Hypothalamus (tissue), 51 donors: Measurements from ENCODE around the gene RENBP.

Experiments used
- DNase-seq, 51 donors: peaks; one replicate each; lab custom pipeline; 2025; lab: John Stamatoyannopoulos, UW

RENBP gene

DNA sequence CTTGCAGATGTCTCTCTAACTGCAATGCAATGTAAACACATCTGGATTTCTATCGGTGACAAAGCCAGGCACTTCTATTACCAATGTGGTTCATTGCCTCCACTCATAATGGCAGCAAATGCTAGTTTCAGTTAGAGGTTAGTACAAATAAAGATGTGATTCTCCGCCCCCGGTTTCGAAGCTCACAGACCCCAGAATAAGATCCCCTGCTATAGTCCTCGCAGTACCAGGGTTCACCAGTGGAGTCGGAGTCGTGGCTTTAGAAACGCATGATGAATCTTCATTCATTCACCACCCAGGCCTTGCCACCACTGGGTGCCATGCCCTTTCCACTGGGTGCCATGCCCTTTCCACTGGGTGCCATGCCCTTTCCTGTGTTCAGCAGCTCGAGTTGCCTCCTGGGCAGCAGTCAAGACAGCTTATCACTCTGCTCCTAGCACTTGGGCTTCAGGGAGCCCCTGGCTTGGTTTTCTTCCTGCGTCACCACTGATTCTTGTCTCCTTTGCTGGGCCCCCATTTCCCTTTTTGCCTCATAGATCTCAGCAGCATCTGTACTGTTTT, 6.1 kb downstream of the RENBP start:
- DNase-seq: no peak

DNA sequence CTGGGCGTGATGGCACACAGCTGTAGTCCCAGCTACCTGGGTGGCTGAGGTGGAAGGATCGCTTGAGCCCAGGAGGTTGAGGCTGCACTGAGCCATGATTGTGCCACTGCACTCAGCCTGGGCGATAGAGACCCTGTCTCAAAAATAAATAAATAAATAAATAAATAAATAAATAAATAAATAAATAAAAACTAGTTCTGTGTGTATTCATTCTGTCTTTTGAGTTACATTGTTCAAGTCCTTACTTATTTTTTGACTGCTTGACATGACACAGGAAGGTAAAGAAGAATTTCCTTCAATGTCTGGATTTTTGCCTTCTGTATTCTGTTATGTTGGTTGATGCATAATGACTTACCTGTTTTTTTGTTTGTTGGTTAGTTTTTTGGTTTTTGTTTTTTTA, 7.4 kb downstream of the RENBP start:
- DNase-seq: no peak

DNA sequence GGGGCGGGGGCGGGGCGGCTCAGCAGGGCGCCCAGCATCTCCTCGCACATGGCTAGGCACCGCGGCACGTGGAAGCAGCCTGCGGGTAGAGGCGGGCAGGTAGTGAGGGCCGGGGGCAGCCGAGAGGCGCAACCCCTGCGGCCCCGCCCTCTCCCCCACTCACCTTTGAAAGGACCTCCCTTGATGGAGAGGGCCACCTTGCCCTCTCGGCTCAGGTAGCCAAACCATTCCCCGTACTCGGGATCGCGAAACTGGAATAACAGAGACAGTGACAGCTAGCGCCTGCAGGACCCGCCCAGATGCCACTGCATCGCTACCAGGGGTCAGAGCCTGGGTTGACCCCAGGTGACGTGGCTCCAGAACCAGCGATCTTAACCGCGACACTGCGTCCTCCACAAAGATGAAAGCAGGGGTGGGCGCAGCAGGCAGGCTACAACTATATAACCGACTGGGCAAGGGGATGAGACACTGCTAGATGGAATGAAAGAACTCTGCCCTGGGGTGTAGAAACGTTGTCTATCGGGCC, 9.1 kb downstream of the RENBP start:
- no peak for DNase-seq

DNA sequence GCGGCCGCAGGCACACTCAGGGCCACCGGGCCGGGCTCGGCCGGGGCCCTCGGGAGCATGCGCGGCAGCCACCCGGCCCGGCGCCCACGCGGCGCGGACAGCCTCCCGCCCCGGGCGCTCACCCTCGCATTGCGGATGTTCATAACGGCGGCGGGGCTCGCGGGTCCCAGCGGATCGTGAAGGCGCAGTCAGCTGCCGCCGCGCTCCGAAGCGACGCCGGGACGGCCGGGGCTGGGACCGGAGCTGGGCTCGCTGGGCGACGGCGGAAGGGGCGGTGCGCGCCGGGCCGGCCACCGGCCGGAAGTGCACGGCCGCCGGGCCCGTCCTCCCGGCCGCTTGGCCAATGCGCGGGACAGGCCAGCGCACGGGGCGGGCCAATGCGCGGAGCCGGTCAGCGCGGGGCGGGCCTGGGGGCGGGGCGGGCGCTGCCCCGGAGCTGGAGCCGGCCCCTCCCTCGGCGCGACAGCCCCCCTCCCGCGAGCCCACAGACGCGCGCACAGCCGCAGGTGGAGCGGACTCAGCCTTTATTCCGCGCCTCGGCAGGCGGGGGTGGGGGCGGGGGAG, 9.6 kb downstream of the RENBP start, which contains the start of gene NAA10:
TSS of gene NAA10 (minus strand) at position 276 of the 564 bp plus-strand sequence. CDS start at position 143, 133 bp downstream.
- DNase-seq: peak in 42 of 51 donors; percentile 5 to 79 (median 46)

DNA sequence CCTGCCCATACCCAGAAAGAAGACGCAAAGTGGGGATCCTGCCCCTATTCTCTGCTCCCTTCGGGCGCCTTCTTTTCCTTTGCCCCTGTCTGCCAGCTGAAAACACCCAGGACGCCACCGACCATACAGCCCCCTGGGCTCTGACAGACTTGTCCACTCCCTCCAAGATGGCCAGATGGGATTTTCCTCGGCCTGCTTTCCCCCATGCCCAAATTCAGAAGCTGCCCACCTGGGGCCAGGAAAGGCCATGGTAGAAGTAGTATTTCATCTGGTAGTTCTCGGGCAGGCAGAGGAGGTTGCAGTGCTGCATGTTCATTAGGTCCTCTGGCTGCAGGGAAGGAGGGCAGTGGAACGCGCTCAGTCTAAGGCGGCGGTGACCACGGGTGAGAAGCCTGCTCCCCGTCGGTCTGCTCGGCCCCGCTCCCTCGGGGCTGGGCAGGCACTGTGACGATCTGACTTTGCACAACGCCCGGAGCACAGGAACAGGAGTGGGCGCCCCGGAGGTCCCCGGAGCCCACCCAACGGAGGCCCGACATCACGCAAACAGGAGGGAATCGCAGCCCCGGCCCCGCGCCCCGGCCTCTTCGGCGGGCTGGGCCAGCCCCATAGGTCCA, 10.2 kb downstream of the RENBP start:
- no peak for DNase-seq

DNA sequence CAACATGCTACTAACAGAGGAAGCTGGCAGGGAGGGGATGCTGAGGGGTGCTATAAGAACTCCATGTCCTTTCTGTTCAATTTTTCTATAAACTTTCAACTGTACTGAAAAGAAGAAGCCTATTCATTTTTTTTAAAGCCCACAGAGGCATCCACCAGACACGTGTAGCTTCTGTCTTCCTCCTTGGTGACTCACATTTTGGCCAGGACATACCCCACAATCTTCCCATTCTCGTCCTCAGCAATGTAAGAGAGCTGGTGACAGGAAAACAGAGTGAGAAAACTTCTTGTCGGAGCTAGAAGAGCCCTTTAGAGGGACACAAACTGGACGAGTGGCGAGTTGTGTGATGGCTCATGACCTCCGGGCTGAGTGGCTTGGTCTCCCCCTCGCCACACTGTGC, 10.7 kb downstream of the RENBP start:
- no peak for DNase-seq

DNA sequence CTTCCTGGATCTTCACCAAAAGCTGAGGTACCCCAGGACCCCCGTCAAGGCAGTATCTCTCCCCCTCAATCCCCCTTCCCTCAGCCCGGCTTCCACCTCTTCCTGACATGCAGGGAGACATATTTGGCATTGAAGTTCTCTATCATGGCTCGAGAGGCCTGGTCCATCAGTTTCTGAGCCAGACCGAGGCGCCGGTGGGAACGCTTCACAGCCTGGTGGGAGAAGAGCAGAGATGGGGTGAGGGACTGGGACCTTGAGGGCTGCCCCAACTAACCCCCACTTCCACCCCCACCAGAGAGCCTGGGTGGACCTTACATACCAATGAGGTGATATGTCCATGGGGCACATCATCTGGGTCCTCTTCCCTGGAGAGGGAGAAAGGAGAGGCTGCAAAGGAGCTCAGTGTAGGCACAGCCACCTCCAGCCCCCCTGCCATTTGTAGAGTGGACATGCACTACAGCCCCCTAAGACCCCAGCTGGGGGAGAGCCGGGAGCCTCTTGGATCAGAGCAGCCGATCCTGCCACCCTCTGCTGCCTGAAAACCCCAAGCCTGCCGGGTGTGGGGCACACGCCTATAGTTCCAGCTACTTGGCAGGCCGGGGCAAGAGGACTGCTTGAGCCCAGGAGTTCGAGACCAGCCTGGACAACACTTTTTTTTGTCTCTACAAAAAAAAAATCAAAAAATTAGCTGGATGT, 12.1 kb downstream of the RENBP start:
- no peak for DNase-seq

DNA sequence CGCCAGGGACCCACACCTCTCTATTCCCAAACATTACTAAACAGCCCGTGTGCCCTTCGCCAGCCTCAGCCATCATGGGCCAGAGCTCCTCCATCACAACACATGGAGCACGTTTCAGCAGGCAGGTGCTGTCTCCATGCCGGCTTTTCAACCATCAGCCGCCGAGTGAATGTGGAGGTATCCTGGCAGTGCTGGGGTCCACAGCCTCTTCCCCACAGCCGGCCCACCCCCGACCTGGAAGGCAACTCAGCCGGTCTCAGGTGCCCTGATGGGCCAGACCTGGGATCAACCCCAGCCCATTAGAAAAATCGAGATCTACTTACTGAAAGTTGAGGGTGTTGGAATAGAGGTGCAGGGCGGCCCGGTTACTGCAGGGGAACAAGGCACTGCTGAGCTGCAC, 12.7 kb downstream of the RENBP start:
- no peak for DNase-seq

DNA sequence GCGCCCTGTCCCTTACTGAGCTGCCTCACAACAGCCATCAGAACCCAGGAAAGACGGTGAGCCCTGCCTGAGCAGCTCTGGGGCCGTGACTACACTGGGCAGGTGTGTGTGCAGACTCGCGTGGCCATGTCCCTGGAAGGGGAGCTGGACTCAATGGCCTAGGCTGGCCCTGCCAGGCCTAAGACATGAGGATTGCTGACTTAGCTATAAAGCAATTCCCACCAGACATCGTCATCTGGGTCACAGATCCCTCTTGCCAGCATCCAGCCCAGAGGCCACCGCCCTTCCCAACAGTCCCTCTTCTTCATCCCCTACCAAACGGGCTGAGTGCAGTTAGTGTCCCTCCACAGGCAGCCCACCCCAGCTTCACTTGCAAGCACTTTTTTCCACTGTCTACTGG, 13.3 kb downstream of the RENBP start:
- no peak for DNase-seq

DNA sequence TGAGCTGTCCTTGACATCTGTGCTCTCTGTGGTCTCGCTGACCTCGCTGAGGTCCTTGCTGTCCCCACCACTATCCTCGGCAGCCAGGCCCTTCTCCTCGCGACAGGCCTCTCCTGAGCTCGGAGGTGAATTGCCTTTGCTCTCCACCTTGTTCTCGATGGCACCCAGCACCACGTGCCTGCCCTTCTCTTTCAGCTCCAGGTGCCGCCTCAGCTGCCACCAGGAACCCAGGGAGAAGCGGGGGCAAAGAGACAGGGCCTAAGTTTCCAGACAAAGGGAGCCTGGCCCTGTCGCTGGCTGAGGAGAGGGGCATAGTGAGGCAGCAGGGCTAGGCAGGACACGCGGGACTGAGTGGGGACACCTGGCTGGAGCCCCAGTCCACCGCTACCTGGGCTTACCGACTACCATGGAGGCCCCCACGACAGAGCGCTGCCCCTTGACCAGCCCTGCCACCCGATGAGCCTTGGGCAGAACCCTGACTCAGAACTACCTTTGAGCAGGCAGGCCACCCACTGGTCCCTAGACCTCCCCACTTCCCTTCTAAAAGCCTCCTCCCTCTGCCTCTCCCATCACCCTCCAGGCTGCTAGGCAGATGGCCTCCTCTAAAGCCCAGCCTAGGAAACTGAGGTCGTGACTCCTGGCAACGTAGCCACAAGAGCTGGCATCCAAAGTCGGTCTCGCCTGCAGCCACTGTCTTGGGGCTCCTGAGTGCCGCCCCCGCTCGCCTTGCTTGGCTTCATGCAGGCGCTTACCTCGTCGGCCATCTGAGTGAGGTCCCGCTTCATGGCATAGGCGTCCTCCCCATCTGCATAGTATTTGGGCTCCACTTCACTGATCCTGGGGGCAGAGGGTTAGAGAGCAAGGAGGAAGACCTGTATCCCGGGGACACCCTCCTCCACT, 14.2 kb downstream of the RENBP start:
- DNase-seq: no peak

DNA sequence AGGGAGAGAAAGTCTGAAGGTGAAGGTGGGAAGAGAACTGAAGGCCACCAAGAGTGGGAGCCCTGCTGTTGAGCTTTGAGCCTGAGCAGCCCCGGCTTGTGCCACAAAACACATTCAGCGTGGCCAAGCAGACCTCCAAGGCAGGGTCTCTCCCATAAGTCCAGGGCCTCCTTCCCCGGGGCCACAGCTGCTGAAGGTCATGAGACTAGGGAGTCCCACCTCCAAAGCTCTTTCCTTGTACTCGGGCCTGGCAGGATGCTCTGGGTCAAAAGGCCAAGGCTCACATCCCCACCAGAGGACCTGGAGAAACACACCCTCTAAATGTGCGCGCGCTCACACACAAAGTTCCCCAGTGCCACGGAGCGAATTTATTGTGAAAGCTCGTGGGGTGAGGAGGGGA, 14.9 kb downstream of the RENBP start:
- no peak for DNase-seq

DNA sequence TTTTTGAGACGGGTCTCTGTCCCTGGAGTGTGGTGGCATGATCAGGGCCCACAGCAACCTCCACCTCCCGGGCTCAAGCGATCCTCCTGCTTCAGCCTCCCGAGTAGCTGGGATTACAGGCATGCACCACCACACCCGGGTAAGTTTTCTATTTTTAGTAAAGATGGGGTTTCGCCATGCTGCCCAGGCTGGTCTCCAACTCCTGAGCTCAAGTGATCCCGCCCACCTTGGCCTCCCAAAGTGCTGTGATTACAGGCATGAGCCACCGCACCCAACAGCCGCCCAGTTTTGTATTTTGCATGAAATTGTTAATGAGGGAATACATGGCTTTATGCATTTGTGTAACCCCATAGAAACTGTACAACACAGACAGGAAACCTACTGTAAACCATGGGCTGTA, 15.6 kb downstream of the RENBP start:
- DNase-seq: no peak

DNA sequence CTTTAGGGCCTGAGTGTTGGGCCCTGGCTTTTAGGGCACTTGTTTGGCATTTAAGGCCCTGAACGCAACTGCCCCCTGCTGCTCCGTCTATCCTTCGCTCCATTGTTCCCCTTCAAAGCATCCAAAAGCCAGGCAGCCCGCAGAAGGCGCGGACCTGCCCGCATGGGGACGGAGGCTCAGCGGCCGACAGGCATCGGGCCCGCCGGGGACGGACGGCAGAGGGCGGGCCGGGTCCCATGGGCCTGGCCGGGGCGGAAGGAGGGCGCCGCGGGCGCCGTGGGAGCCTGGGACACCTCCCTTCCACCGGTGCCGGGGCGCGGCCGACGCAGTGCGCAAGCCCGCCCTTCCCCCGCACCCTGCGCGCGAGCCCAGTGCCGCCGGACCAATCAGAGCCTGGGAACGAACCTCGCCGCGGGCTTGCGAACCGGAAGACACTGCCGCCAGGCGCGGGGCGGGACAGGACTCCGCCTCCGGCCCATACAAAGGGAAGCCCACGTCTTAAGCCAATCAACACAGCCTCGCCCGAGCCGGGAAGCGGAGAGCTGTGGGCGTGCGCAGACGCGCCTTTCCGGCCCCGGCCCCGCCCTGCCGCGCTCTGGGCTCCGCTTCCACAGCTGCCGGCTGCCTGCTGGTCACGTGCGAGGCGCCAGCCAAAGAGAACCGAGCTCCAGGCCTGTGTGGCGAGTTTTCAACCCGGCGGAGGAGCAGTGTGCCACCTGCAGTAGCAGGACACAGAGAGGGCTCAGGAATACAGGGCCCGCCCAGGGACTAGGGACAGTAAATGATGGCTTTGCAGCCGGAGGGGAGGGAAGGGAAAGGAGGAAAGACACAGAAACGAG, 16.3 kb downstream of the RENBP start:
- DNase-seq: peak; percentile 15 to 100 (median 90)

DNA sequence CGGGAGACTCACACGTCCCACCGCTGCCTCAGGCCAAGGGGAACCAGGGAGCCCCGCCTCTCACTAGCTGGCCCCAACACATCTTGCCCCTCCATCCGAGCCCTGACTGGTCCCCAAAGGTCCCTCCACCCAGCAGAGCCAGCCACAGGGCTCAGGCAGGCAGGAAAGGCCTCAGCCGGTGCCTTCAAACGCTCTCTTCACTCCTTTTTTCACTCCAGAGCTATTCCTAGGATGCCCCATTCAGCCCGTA, 16.8 kb downstream of the RENBP start:
- peak in 1 of 51 donors; percentile 41 for DNase-seq

DNA sequence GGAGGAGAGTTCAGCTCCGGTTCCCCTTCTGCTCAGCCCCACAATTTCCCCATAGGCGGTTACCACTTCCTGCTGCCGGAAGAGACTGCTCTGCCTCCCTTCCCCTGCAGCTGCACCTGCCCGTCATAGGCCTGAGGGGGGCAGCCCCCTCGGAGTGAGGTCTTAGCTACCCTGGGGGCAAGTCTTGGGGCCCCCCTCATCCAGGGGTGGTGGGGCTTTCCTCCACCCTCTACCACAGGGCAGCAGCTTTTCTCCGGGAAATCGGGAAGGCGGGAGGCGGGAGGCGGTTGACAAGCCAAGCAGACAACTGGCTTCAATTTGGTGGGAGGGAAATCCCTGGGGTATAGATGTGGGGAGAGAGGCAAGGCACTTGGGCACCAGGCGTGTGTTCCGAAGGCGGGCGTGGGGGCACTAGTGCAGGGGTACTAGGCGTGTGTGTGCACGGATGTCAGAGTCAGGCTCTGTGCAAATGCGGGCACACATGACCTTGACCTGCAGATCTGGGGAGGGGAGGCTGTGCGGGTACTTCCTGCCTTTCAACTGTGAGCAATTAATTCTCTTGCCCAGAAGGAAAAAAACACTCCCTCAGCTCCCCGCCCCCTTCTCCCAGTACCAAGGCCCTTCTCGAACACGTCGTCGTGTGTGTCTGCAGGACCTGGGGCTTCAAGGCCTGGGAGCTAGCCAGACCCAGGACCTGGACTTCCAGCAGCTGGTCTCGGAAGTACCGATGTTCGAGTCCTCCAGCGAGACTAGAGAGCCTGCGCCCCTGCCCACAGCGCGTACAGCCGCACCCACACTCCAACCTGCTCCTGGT, 17.4 kb downstream of the RENBP start:
- peak in 5 of 51 donors; percentile 3 to 41 (median 13) for DNase-seq

DNA sequence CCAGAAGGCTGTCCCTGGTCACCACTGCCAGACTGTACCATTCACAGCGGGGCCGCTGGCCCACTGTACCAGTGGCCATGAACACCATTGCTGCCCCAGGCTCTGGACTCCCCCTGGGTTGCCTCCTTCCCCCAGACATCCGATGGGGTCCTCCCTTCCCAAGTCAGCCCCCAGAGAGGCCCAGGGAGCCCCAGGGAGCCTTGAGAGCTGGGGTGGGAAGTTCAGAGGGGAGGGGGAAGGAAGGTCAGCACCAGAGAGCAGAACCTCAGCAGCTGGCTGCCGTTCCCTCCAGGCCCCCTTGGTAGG, 17.9 kb downstream of the RENBP start:
- DNase-seq: peak in 3 of 51 donors; percentile 3 to 19 (median 6)

DNA sequence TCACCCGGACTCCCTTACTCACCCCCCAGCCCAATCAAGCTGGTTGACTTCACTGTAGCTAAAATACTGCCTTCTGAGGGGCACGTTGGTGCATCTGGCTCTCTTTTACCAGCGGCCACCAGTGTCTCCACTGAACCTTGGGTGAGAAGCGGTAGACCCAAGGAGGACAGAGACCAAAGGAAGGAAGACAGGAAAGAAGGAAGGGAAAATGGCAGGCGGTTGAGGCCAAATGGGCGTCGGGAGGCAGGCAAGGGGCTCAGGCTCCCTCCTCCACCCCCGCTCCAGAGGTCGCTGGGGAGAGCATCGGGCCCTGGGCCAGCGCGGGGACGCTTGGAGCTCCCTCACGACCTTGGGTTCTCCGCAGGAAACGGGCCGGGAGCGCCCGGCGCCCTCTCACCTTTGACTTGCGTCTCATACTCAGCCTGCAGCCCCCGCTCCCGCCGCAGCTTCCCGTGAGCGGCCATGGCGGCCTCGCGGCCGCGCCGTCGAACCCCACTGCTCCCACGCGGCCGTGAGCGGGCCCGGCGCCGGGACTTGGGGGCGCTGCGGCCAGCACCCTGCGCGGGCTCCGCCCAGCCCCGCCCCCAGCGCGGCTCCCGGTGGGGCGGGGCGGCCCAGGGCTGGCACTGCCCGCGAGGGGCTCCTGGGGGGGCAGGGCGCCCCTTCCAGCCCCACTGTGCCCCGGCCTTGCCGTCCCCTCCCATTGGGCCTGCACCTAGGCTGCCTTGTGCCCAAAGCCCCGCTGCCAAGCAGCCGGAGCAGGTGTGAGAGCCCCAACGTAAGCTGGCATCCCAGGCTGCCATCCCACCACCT, 18.5 kb downstream of the RENBP start, which contains the start of gene ARHGAP4:
TSS of gene ARHGAP4 (minus strand) at position 526 of the 813 bp plus-strand sequence. CDS start at position 464, 62 bp downstream.
- DNase-seq: no peak

DNA sequence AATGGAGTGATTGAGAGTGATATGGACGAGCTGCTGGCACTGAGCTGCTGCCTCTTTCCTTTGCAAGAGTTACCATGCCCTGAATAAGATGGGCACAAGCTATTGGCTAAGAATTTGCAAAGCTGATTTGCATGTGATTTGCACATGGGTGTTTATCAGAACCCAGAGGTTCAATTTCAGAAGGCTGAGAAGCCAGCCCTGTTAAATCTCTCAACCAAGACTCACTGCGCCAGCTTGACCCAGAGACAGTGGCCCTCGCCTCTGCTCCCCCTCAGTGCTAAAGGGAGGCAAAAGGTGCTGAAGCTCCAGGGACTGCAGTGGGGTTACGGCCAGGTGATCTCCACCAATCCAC, 19.1 kb downstream of the RENBP start:
- DNase-seq: no peak
